ENCODE measurements around the gene TCHHL1.

Gene TCHHL1

GRCh38 chr1:152048416-152049009, 40.4 kb downstream of the TCHHL1 start:
- H3K4me3 ChIP-seq (ENCODE audit: low read length) = peak overlapping the region; percentile 31
- peaks cover 32% of the 10 kb centered on the region for H3K4me1 ChIP-seq (ENCODE audit: control insufficient read depth, low read depth, low read length)

GRCh38 chr1:152047730-152048415, 41.0 kb downstream of the TCHHL1 start:
- no peaks in the 10 kb centered on the region for H3K27me3 ChIP-seq (ENCODE audit: control insufficient read depth, insufficient read depth, low read length)
- no peaks in the 10 kb centered on the region for H3K36me3 ChIP-seq (ENCODE audit: control insufficient read depth, low read depth, low read length)
- peaks cover 37% of the 10 kb centered on the region for H3K4me1 ChIP-seq (ENCODE audit: control insufficient read depth, low read depth, low read length)
- H3K9me3 ChIP-seq (ENCODE audit: control insufficient read depth, low read depth, low read length) = no peaks in the 10 kb centered on the region
- peak overlapping the region; percentile 43 for H3K9ac ChIP-seq (ENCODE audit: low read length)
- peak overlapping the region; percentile 31 for H3K4me3 ChIP-seq (ENCODE audit: low read length)
- H3K27ac ChIP-seq (ENCODE audit: low read length) = peak overlapping the region; percentile 32

More at GRCh38 chr1:152048416-152049009, 40.4 kb downstream of the TCHHL1 start:
- Histone ChIP-seq H3K36me3 (ENCODE audit: control insufficient read depth, low read depth, low read length) (no peaks in the 10 kb centered on the region), H3K9me3 (ENCODE audit: control insufficient read depth, low read depth, low read length) (no peaks in the 10 kb centered on the region), H3K27ac (ENCODE audit: low read length) (peak overlapping the region; percentile 32), H3K27me3 (ENCODE audit: control insufficient read depth, insufficient read depth, low read length) (no peaks in the 10 kb centered on the region), H3K9ac (ENCODE audit: low read length) (peak overlapping the region; percentile 43)

- H3K27me3 ChIP-seq (ENCODE audit: control insufficient read depth, insufficient read depth, low read length) = no peaks in the 10 kb centered on the region
- no peaks in the 10 kb centered on the region for H3K9me3 ChIP-seq (ENCODE audit: control insufficient read depth, low read depth, low read length)
- H3K9ac ChIP-seq (ENCODE audit: low read length) = peak overlapping the region; percentile 43
- no peak overlapping the region for H3K4me3 ChIP-seq (ENCODE audit: low read length)
- H3K4me1 ChIP-seq (ENCODE audit: control insufficient read depth, low read depth, low read length) = peaks cover 37% of the 10 kb centered on the region
- peak overlapping the region; percentile 32 for H3K27ac ChIP-seq (ENCODE audit: low read length)
- H3K36me3 ChIP-seq (ENCODE audit: control insufficient read depth, low read depth, low read length) = no peaks in the 10 kb centered on the region
These were observed 41.5 kb downstream of the TCHHL1 start for GRCh38 chr1:152047413-152047729.

- no peaks in the 10 kb centered on the region for H3K36me3 ChIP-seq (ENCODE audit: control insufficient read depth, low read depth, low read length)
- H3K9me3 ChIP-seq (ENCODE audit: control insufficient read depth, low read depth, low read length) = no peaks in the 10 kb centered on the region
- H3K27me3 ChIP-seq (ENCODE audit: control insufficient read depth, insufficient read depth, low read length) = no peaks in the 10 kb centered on the region
- no peak overlapping the region for H3K9ac ChIP-seq (ENCODE audit: low read length)
- no peak overlapping the region for H3K4me3 ChIP-seq (ENCODE audit: low read length)
- H3K4me1 ChIP-seq (ENCODE audit: control insufficient read depth, low read depth, low read length) = peaks cover 37% of the 10 kb centered on the region
- no peak overlapping the region for H3K27ac ChIP-seq (ENCODE audit: low read length)
These were observed 44.5 kb downstream of the TCHHL1 start for GRCh38 chr1:152044386-152044785.

GRCh38 chr1:152043870-152044269, 45.0 kb downstream of the TCHHL1 start:
- Histone ChIP-seq H3K9ac (ENCODE audit: low read length) (no peak overlapping the region), H3K27me3 (ENCODE audit: control insufficient read depth, insufficient read depth, low read length) (no peaks in the 10 kb centered on the region), H3K4me1 (ENCODE audit: control insufficient read depth, low read depth, low read length) (peaks cover 37% of the 10 kb centered on the region), H3K9me3 (ENCODE audit: control insufficient read depth, low read depth, low read length) (no peaks in the 10 kb centered on the region), H3K36me3 (ENCODE audit: control insufficient read depth, low read depth, low read length) (no peaks in the 10 kb centered on the region), H3K27ac (ENCODE audit: low read length) (no peak overlapping the region), H3K4me3 (ENCODE audit: low read length) (peak overlapping the region; percentile 10)

GRCh38 chr1:152042030-152042429, 46.8 kb downstream of the TCHHL1 start:
- H3K36me3 ChIP-seq (ENCODE audit: control insufficient read depth, low read depth, low read length) = no peaks in the 10 kb centered on the region
- H3K9ac ChIP-seq (ENCODE audit: low read length) = no peak overlapping the region
- H3K4me1 ChIP-seq (ENCODE audit: control insufficient read depth, low read depth, low read length) = peaks cover 22% of the 10 kb centered on the region
- no peak overlapping the region for H3K27ac ChIP-seq (ENCODE audit: low read length)
- no peaks in the 10 kb centered on the region for H3K27me3 ChIP-seq (ENCODE audit: control insufficient read depth, insufficient read depth, low read length)
- H3K4me3 ChIP-seq (ENCODE audit: low read length) = no peak overlapping the region
- no peaks in the 10 kb centered on the region for H3K9me3 ChIP-seq (ENCODE audit: control insufficient read depth, low read depth, low read length)

- Histone ChIP-seq H3K4me3 (ENCODE audit: low read length) (no peak overlapping the region), H3K9ac (ENCODE audit: low read length) (no peak overlapping the region), H3K4me1 (ENCODE audit: control insufficient read depth, low read depth, low read length) (peaks cover 26% of the 10 kb centered on the region), H3K36me3 (ENCODE audit: control insufficient read depth, low read depth, low read length) (no peaks in the 10 kb centered on the region), H3K27ac (ENCODE audit: low read length) (no peak overlapping the region), H3K27me3 (ENCODE audit: control insufficient read depth, insufficient read depth, low read length) (no peaks in the 10 kb centered on the region), H3K9me3 (ENCODE audit: control insufficient read depth, low read depth, low read length) (no peaks in the 10 kb centered on the region)
These were observed 49.0 kb downstream of the TCHHL1 start for GRCh38 chr1:152039886-152040285.

- no peak overlapping the region for H3K9ac ChIP-seq (ENCODE audit: low read length)
- peaks cover 25% of the 10 kb centered on the region for H3K4me1 ChIP-seq (ENCODE audit: control insufficient read depth, low read depth, low read length)
- no peaks in the 10 kb centered on the region for H3K36me3 ChIP-seq (ENCODE audit: control insufficient read depth, low read depth, low read length)
- no peaks in the 10 kb centered on the region for H3K9me3 ChIP-seq (ENCODE audit: control insufficient read depth, low read depth, low read length)
- H3K27me3 ChIP-seq (ENCODE audit: control insufficient read depth, insufficient read depth, low read length) = no peaks in the 10 kb centered on the region
- no peak overlapping the region for H3K4me3 ChIP-seq (ENCODE audit: low read length)
- no peak overlapping the region for H3K27ac ChIP-seq (ENCODE audit: low read length)
These were observed 49.4 kb downstream of the TCHHL1 start for GRCh38 chr1:152039461-152039860.

GRCh38 chr1:152038871-152039270, 50.0 kb downstream of the TCHHL1 start:
- no peak overlapping the region for H3K4me3 ChIP-seq (ENCODE audit: low read length)
- no peak overlapping the region for H3K27ac ChIP-seq (ENCODE audit: low read length)
- H3K4me1 ChIP-seq (ENCODE audit: control insufficient read depth, low read depth, low read length) = peaks cover 22% of the 10 kb centered on the region
- H3K9me3 ChIP-seq (ENCODE audit: control insufficient read depth, low read depth, low read length) = no peaks in the 10 kb centered on the region
- H3K27me3 ChIP-seq (ENCODE audit: control insufficient read depth, insufficient read depth, low read length) = no peaks in the 10 kb centered on the region
- no peaks in the 10 kb centered on the region for H3K36me3 ChIP-seq (ENCODE audit: control insufficient read depth, low read depth, low read length)
- H3K9ac ChIP-seq (ENCODE audit: low read length) = no peak overlapping the region

GRCh38 chr1:152036267-152037216, 52.3 kb downstream of the TCHHL1 start, which contains the start of gene S100A11:
Gene S100A11, minus strand, starts transcription at chr1:152037004. Its CDS starts 89 bp downstream, at chr1:152036915.
- H3K27me3 ChIP-seq (ENCODE audit: control insufficient read depth, insufficient read depth, low read length) = no peaks in the 10 kb centered on the region
- peaks cover 16% of the 10 kb centered on the region for H3K36me3 ChIP-seq (ENCODE audit: control insufficient read depth, low read depth, low read length)
- H3K4me3 ChIP-seq (ENCODE audit: low read length) = peak within 1 kb of the TSS; percentile 64
- no peak within 1 kb of the TSS for H3K27ac ChIP-seq (ENCODE audit: low read length)
- peak within 1 kb of the TSS; percentile 42 for H3K9ac ChIP-seq (ENCODE audit: low read length)
- peaks cover 14% of the 10 kb centered on the region for H3K4me1 ChIP-seq (ENCODE audit: control insufficient read depth, low read depth, low read length)
- no peaks in the 10 kb centered on the region for H3K9me3 ChIP-seq (ENCODE audit: control insufficient read depth, low read depth, low read length)

GRCh38 chr1:152035539-152036266, 53.2 kb downstream of the TCHHL1 start:
- peaks cover 16% of the 10 kb centered on the region for H3K36me3 ChIP-seq (ENCODE audit: control insufficient read depth, low read depth, low read length)
- H3K9me3 ChIP-seq (ENCODE audit: control insufficient read depth, low read depth, low read length) = no peaks in the 10 kb centered on the region
- H3K27ac ChIP-seq (ENCODE audit: low read length) = no peak overlapping the region
- H3K4me1 ChIP-seq (ENCODE audit: control insufficient read depth, low read depth, low read length) = peaks cover 14% of the 10 kb centered on the region
- H3K9ac ChIP-seq (ENCODE audit: low read length) = peak overlapping the region; percentile 42
- H3K4me3 ChIP-seq (ENCODE audit: low read length) = peak overlapping the region; percentile 64
- H3K27me3 ChIP-seq (ENCODE audit: control insufficient read depth, insufficient read depth, low read length) = no peaks in the 10 kb centered on the region
